HepG2 (cell line): ENCODE results near the gene PIAS1.

Experiments
- ARNTL ChIP-seq: sonication (generic); formaldehyde crosslinking; IDR thresholded peaks from 2 replicates; pipeline ENCODE4 v1.4.0; 2020; ENCODE audit warnings: mild to moderate bottlenecking, missing genetic modification reagents
- CBFB ChIP-seq: sonication (generic); formaldehyde crosslinking; IDR thresholded peaks from 2 replicates; pipeline ENCODE4 v1.4.0; 2020; ENCODE audit warnings: missing genetic modification reagents
- MED1 ChIP-seq: sonication (generic); formaldehyde crosslinking; IDR thresholded peaks from 2 replicates; pipeline ENCODE4 v1.4.0; 2020; ENCODE audit warnings: missing genetic modification reagents
- SETDB1 ChIP-seq: sonication (generic); formaldehyde crosslinking; IDR thresholded peaks from 2 replicates; pipeline ENCODE4 v1.5.1; 2020; ENCODE audit warnings: missing genetic modification reagents, mild to moderate bottlenecking, borderline replicate concordance
- ZFX ChIP-seq: sonication (generic); formaldehyde crosslinking; IDR thresholded peaks from 2 replicates; pipeline ENCODE4 v1.4.0; 2020; ENCODE audit warnings: mild to moderate bottlenecking, low read depth, missing genetic modification reagents, moderate library complexity
- ZNF549 ChIP-seq: sonication (generic); formaldehyde crosslinking; IDR thresholded peaks from 2 replicates; pipeline ENCODE4 v1.5.0; 2020; ENCODE audit warnings: missing genetic modification reagents
- ZNF572 ChIP-seq: sonication (generic); formaldehyde crosslinking; IDR thresholded peaks from 2 replicates; pipeline ENCODE4 v1.5.1; 2020; ENCODE audit warnings: mild to moderate bottlenecking, missing genetic modification reagents
- ZSCAN31 ChIP-seq: sonication (generic); formaldehyde crosslinking; IDR thresholded peaks from 2 replicates; pipeline ENCODE4 v1.5.0; 2020; ENCODE audit warnings: low read depth, mild to moderate bottlenecking, missing genetic modification reagents
- TF ChIP-seq, protein P1 (sequence below): sonication (generic); formaldehyde crosslinking; IDR thresholded peaks from 2 replicates; pipeline ENCODE4 v1.4.0; 2020; ENCODE audit warnings: missing genetic modification reagents
- TF ChIP-seq, protein P2 (sequence below): sonication (generic); formaldehyde crosslinking; IDR thresholded peaks from 2 replicates; pipeline ENCODE4 v1.8.1; 2023; ENCODE audit warnings: mild to moderate bottlenecking, missing genetic modification reagents

DNA sequence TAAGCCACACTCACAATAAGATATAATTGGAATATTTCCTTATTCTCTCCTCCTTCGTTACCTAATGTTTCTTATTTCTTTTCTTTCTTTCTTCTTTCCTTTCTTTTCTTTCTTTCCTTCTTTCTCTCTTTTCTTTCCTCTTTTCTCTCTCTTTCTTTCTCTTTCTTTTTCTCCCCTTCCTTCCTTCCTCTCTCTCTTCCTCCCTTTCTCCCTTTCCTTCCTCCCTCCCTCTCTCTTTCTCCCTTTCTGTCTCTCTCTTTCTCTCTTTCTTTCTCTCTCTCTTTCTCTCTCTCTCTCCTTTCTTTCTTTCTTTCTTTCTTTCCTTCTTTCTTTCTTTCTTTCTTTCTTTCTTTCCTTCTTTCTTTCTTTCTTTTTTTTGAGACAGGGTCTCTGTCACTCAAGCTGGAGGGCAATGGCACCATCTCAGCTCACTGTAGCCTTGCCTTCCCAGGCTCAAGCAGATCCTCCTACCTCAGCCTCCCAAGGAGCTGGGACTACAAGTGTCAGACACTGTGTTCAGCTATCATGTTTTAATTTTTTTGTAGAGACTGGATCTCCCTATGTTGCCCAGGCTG lies 19.3 kb upstream of the PIAS1 start:
- no peak for TF ChIP-seq ZSCAN31 (CRISPR knock-in tag)
- TF ChIP-seq ZNF549 (CRISPR knock-in tag), result no peak
- TF ChIP-seq MED1 (CRISPR knock-in tag), result no peak
- TF ChIP-seq ZNF572, result no peak
- TF ChIP-seq, protein P1, sequence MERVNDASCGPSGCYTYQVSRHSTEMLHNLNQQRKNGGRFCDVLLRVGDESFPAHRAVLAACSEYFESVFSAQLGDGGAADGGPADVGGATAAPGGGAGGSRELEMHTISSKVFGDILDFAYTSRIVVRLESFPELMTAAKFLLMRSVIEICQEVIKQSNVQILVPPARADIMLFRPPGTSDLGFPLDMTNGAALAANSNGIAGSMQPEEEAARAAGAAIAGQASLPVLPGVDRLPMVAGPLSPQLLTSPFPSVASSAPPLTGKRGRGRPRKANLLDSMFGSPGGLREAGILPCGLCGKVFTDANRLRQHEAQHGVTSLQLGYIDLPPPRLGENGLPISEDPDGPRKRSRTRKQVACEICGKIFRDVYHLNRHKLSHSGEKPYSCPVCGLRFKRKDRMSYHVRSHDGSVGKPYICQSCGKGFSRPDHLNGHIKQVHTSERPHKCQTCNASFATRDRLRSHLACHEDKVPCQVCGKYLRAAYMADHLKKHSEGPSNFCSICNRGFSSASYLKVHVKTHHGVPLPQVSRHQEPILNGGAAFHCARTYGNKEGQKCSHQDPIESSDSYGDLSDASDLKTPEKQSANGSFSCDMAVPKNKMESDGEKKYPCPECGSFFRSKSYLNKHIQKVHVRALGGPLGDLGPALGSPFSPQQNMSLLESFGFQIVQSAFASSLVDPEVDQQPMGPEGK (CRISPR knock-in tag), result no peak
- no peak for TF ChIP-seq CBFB (CRISPR knock-in tag)
- no peak for TF ChIP-seq SETDB1 (CRISPR knock-in tag)
- TF ChIP-seq, protein P2, sequence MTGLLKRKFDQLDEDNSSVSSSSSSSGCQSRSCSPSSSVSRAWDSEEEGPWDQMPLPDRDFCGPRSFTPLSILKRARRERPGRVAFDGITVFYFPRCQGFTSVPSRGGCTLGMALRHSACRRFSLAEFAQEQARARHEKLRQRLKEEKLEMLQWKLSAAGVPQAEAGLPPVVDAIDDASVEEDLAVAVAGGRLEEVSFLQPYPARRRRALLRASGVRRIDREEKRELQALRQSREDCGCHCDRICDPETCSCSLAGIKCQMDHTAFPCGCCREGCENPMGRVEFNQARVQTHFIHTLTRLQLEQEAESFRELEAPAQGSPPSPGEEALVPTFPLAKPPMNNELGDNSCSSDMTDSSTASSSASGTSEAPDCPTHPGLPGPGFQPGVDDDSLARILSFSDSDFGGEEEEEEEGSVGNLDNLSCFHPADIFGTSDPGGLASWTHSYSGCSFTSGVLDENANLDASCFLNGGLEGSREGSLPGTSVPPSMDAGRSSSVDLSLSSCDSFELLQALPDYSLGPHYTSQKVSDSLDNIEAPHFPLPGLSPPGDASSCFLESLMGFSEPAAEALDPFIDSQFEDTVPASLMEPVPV, result no peak
- TF ChIP-seq ZFX, result no peak
- no peak for TF ChIP-seq ARNTL (CRISPR knock-in tag)
